Stomach (tissue), 4 donors: Measurements from ENCODE around the gene NSUN2.

Experiments
- CTCF ChIP-seq, 7 experiments: fragments of 450-650 bp in 4 of 7; fragments of 200-600 bp in 3 of 7; sonication (generic) in 3 of 7; IDR thresholded peaks; one replicate each; pipeline ENCODE4 v1.5.1; 2016 to 2019; ENCODE audit warnings: antibody characterized with exemption in 7 of 7, control low read depth in 2 of 7, mild to moderate bottlenecking in 1 of 7
- POLR2A ChIP-seq, 4 donors: fragments of 450-650 bp; IDR thresholded peaks; one replicate each; pipeline ENCODE4 v1.6.1; 2016; ENCODE audit warnings: antibody characterized with exemption in 4 of 4, control low read depth in 2 of 4, mild to moderate bottlenecking in 1 of 4, moderate library complexity in 1 of 4

- TF ChIP-seq POLR2A (IDR thresholded peaks at IDR 0.05) (no peak), CTCF (IDR thresholded peaks at IDR 0.05) (no peak)
Observed at GRCh38 chr5:6585939-6586646, 46.8 kb downstream of the NSUN2 start.
